C4-2B (cell line): ENCODE data around the gene ALOXE3.

Experiments
- H3K27ac ChIP-seq: fragments of 450-650 bp; 2 replicates; pipeline ENCODE4 v1.5.1; 2017
- ZFX ChIP-seq: fragments of 450-650 bp; IDR thresholded peaks from 2 replicates; pipeline ENCODE4 v1.6.1; 2017
- TF ChIP-seq, protein P1 (sequence below): fragments of 450-650 bp; conservative IDR thresholded peaks from 2 replicates; pipeline ENCODE4 v1.5.1; 2017; ENCODE audit warnings: mild to moderate bottlenecking

The ALOXE3 gene

DNA sequence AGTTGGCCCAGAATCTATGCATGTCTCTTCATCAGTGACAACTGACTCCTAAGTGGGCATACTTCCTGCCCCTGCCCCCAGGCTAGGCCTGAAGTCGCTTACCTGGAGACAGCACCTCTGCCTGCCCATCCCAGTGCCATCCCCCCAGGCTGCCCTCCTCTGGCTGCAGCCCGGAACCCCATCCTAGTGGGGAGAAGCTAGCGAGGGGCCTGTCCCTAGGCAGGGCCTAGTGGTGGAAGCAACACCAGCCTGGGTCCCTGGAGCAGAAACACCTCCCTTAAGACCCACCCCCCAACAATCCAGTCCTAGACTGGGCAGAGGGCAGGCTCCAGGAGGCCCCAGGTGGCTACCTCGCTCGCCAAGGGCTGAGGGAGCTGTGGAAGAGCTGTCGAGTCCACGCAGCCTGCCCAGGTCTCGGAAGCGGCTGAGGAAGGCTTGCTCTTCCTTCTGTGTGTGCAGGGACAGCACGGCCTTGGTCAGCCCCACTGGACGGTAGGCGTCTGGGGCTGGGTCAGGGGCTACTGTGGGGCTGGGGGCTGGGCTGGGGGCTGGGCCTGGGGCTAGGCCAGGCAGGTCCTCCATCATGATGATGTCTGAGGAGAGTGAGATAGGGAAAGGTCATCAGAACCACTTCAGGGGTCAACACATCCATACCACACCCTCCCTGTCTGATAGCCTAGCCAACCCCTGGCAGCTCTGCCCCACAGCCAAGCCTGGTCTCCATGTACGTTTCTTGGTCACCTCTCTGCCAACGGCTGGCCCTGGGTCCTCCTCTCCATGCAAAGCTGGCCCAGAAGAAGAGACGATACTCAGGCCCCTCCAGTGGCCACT is 26.3 kb upstream of the ALOXE3 start:
- TF ChIP-seq, protein P1, sequence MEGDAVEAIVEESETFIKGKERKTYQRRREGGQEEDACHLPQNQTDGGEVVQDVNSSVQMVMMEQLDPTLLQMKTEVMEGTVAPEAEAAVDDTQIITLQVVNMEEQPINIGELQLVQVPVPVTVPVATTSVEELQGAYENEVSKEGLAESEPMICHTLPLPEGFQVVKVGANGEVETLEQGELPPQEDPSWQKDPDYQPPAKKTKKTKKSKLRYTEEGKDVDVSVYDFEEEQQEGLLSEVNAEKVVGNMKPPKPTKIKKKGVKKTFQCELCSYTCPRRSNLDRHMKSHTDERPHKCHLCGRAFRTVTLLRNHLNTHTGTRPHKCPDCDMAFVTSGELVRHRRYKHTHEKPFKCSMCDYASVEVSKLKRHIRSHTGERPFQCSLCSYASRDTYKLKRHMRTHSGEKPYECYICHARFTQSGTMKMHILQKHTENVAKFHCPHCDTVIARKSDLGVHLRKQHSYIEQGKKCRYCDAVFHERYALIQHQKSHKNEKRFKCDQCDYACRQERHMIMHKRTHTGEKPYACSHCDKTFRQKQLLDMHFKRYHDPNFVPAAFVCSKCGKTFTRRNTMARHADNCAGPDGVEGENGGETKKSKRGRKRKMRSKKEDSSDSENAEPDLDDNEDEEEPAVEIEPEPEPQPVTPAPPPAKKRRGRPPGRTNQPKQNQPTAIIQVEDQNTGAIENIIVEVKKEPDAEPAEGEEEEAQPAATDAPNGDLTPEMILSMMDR = no peak
- no peak for TF ChIP-seq ZFX
- no peak overlapping the region for H3K27ac ChIP-seq

DNA sequence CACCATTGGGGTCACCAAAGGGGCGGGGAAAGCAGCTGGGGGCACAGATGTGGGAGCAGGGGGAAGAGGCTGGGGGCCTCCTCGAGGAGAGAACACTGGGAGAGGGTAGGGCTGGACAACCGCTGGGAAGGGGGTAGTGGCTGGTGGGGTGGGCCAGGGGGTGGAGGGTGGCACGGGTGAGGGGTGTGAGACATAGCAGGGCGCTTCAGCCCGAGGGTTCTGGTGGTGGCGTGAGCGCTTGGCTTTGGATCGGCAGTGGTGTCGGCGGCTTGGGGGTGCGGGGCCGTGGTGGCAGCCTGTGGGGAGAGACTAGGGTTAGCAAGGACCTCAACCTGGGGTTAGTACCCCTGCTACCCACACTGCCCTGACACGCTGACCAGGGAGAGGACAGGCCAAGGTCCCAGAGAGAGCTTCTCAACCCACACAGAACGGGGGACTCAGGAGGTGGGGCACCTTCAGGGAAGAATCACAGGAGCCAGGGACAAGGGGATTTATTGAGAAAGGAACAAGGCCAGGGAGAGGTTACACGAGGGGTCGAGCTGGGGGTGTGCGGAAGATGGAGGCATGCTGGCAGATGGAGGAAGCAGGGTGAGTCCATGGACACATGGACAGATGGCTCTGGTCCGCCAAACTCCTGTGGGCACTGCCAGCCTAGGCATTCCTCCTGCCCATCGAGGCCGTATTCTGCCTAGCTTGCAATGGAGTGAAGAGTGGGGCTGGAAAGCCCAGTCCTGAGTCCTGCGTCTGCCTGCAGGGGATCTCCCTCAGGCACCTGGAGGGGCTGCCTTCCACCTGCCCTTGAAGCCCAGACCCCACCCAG is 25.5 kb upstream of the ALOXE3 start:
- no peak overlapping the region for H3K27ac ChIP-seq
- TF ChIP-seq, protein P1 = no peak
- TF ChIP-seq ZFX = no peak

DNA sequence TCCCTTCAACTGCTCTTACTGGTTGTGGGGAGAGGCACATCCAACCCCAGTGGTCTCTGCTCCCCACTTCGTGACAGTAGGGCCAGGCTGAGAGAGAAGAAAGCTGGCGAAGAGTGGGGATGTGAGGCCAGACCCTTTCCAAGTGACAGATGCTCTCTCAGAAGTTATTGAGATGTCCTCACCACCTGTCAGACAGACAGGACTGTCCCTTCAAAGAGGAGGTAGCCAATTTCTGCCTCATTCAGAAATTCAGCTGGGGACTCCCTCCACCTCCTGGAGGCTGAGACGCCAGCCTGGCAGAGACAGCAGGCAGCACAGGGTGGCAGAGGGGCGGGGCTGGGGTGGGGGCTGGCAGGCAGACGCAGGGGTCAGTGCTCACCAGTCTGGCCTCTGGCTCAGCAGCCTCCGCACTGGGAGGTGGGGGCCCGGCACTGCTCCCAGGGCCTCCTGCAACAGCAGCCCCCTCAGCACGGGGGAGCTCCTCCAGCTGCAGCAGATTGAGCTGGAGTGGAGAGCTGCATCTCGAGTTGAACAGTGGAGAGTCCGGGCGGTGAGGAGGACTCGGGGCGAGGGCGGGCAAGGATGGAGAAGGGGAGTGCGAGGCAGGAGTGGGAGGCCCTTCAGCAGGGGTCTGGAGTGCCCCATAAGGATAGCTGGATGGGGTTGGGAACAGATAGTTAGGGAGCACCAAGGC is 24.7 kb upstream of the ALOXE3 start:
- H3K27ac ChIP-seq = no peak overlapping the region
- TF ChIP-seq, protein P1 = no peak
- no peak for TF ChIP-seq ZFX

DNA sequence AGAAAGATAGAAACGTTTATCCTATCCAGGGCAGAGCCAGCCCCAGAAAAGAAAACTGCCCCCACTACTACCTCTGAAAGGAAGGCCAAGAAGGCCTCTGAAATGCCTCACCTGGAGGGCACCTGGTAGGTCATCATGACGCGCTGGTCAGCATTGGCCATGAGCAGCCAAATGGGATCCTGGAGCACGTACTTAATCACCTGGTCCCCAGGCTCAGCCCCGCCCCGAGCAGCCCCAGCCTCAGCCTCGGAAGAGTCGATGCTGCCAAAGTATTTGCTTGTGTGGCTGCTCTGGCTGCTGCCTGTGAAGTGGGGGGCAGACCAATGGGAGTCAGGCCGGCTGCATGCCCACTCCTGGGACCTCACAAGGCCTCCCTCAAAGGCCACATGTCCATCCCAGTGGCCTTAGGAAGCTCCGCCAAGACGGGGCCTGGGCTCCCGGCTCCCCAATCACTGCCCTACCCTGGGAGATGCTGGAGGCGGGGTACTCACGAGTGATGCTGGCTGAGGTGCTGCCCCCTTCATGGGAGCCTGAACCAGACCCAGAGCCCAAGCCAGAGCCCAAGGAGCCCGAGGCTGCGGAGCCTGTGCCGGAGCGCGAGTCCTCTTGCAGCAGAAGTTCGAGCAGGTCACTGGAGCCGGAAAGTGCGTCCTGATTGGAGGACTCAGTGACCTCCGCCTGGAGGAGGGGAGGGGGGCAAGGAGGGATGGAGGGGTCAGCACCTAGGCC is 24.0 kb upstream of the ALOXE3 start:
- TF ChIP-seq, protein P1 = no peak
- no peak for TF ChIP-seq ZFX
- H3K27ac ChIP-seq = no peak overlapping the region

DNA sequence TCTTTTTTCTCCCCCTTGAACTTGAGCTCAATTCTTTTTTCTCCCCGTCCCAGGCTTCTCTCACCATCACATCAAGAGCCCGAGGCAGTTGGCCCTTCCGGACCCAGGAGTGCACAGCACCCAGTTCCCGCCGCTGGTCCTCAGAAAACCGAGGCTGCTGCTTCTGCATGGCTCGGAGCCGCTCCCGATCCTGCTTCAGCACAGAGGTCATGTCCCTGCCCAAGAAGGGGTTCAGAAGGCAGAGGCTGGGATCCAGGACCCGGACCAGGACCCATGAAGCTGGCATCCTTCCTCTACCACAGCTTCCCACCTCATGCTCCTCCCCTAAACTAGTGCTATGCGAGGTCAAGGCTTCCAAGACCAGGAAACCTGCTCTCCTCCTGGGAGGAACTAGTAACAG is 23.4 kb upstream of the ALOXE3 start:
- no peak overlapping the region for H3K27ac ChIP-seq
- TF ChIP-seq, protein P1 = no peak
- TF ChIP-seq ZFX = no peak

DNA sequence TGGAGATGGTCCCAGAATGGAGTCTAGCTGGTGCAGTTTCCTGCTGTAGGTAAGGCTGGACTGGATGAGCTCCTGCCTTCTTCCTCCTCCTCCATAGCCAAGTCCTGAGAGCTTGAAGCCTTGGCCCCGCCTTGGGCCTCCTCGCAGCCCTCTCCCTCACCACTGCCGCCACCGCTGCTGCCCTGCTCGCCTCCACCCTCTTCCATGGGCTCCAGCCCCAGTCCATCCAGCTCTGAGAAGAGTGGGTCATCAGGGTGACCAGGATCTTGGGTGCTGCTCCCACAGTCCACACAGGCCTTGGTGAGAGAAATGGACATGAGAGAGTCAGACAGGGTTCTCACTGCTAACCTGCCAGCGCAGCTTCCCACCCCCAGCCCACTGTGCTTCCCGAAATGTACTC is 22.7 kb upstream of the ALOXE3 start:
- H3K27ac ChIP-seq = no peak overlapping the region
- TF ChIP-seq, protein P1 = no peak
- TF ChIP-seq ZFX = no peak
